HL-60 (cell line): Measurements from ENCODE around the gene SEC14L5.

Experiments
- DNase-seq, 2 experiments: peaks; one replicate each; pipeline ENCODE4 v3.0.0-alpha.2; 2010 to 2020; ENCODE audit warnings: low read depth in 1 of 2, low spot score in 1 of 2
- H3K27ac ChIP-seq: fragments of 250-450 bp; sonication (Bioruptor Pico); replicated peaks from 2 replicates; pipeline ENCODE4 v1.5.1; 2020; ENCODE audit warnings: mild to moderate bottlenecking, moderate library complexity
- H3K27me3 ChIP-seq: fragments of 250-450 bp; sonication (Bioruptor Pico); 2 replicates; pipeline ENCODE4 v1.5.1; 2021; ENCODE audit warnings: mild to moderate bottlenecking, moderate library complexity; ENCODE audit not compliant: insufficient read depth, poor library complexity, severe bottlenecking
- H3K4me3 ChIP-seq: replicated peaks from 2 replicates; pipeline ENCODE4 v1.5.1; 2011; ENCODE audit warnings: mild to moderate bottlenecking, control low read depth, low read length; ENCODE audit not compliant: insufficient read depth
- CTCF ChIP-seq: IDR thresholded peaks from one replicate; pipeline ENCODE4 v1.5.1; 2011; ENCODE audit warnings: low read length, control low read depth, inconsistent platforms; ENCODE audit not compliant: insufficient read depth
- GABPA ChIP-seq: IDR thresholded peaks from 2 replicates; pipeline ENCODE4 v1.6.1; 2012; ENCODE audit warnings: low read depth
- POLR2AphosphoS5 ChIP-seq: IDR thresholded peaks from 2 replicates; pipeline ENCODE4 v1.6.1; 2012; ENCODE audit warnings: low read depth
- REST ChIP-seq: IDR thresholded peaks from 2 replicates; pipeline ENCODE4 v1.6.1; 2012; ENCODE audit warnings: low read depth; ENCODE audit not compliant: insufficient replicate concordance
- SPI1 ChIP-seq: IDR thresholded peaks from 2 replicates; pipeline ENCODE4 v1.6.1; 2012; ENCODE audit warnings: low read depth, mild to moderate bottlenecking, borderline replicate concordance

The SEC14L5 gene

GRCh38 chr16:5017678-5017969, 59.5 kb downstream of the SEC14L5 start:
- Histone ChIP-seq H3K27me3 (no peaks in the 10 kb centered on the region), H3K27ac (no peak overlapping the region), H3K4me3 (no peak overlapping the region)
- no peak for DNase-seq
- TF ChIP-seq GABPA: no peak
- TF ChIP-seq CTCF: no peak
- no peak for TF ChIP-seq SPI1
- no peak for TF ChIP-seq REST

DNA sequence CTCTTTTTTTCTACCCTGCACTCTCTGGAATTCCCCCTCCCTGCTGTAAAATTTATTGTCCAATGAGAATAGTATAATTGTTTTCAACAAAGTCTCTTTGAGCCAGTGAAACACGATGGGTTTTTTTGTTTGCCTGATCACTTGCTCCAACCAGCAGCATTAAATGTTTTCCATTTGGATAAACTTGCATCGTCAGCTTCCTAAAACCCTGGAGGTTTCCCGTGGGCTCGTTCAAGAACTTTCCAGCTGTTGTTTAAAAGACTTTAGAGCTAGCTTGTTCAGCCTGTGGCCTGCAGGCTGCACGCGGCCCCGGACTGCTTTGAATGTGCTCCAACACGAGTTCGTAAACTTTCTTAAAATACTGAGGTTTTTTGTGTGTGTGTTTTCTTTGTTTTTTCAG, 60.7 kb downstream of the SEC14L5 start:
- H3K27ac ChIP-seq: no peak overlapping the region
- no peaks in the 10 kb centered on the region for H3K27me3 ChIP-seq
- no peak for DNase-seq
- TF ChIP-seq POLR2AphosphoS5 (no peak), SPI1 (no peak)
- no peak overlapping the region for H3K4me3 ChIP-seq

DNA sequence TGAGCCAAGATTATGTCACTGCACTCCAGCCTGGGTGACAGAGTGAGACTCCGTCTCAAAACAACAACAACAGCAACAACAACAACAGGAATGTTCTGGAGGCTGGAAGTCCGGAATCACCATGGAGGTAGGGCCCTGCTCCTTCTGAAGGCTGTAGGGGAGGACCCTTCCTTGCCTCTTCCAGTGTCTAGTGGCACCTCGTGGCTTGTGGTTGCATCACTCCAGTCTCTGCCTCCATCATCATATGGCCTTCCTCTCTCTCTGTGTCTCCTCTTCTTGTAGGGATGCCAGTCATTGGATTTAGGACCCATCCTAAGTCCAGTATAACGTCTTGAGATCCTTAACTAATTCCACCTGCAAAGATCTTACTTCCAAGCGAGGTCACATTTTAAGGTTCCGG, 61.6 kb downstream of the SEC14L5 start:
- TF ChIP-seq REST: no peak
- no peak for TF ChIP-seq POLR2AphosphoS5
- no peak for TF ChIP-seq CTCF
- no peak for TF ChIP-seq GABPA
- TF ChIP-seq SPI1: no peak
- Histone ChIP-seq H3K27me3 (no peaks in the 10 kb centered on the region), H3K27ac (no peak overlapping the region), H3K4me3 (no peak overlapping the region)
- no peak for DNase-seq

GRCh38 chr16:5020551-5020950, 62.4 kb downstream of the SEC14L5 start:
- H3K27ac ChIP-seq: no peak overlapping the region
- no peaks in the 10 kb centered on the region for H3K27me3 ChIP-seq
- no peak for DNase-seq
- TF ChIP-seq REST: no peak
- no peak for TF ChIP-seq SPI1
- no peak for TF ChIP-seq POLR2AphosphoS5
- no peak for TF ChIP-seq GABPA
- TF ChIP-seq CTCF: no peak
- H3K4me3 ChIP-seq: no peak overlapping the region
